Activated naive CD4-positive, alpha-beta T cell treated with anti-CD3 and anti-CD28 coated beads, Interleukin-2, amount 50 U/mL, for 16 hours (primary cell): ENCODE data around the gene C7orf25.
"Not testable (repeated sequence)": the region's sequence is repeated elsewhere in the genome, so short reads cannot be mapped to it uniquely, and the experiment has no call there.

Experiments
- DNase-seq: peaks from one replicate; pipeline ENCODE4 v3.0.0-alpha.2; 2020

Gene C7orf25

GRCh38 chr7:42928754-42929153 is 16.9 kb upstream of the C7orf25 start:
- no peak for DNase-seq

DNA sequence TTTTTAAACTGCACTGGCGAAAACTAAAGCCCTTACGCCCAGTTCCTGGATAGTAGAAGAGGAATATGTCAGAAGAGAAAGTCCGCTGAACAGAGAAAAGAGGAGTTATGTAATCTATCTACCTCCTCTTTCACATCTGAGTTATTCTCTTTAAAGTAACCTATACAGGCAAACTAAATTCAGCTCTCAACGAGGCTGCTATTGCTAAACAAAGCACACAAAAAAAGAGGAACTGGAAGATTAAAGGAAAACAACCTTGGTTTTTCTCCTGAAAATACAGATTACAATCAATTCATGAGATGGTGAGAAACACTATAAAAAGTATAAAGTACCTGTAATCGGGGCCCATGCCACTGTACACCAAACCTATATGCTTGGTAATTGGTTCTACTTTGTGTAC is 14.3 kb upstream of the C7orf25 start:
- DNase-seq, result no peak

DNA sequence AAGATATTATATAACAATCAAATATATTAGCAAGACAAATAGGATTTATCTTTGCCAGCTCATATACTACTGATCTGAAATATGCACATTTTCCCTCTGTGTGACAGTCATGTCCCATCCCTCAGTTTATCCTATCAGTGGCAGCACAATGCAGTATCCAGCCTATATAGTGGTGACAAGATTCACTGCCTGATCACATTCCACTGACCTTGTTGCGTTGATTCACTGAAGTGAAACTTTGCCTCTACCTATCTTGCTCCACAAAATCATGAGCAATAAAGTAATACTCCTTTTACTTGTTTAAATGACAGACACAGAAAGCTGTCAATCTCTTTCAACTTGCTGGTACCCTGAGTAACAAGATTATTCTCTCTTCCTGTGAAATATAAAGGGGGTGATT is 13.8 kb upstream of the C7orf25 start:
- DNase-seq, result no peak

DNA sequence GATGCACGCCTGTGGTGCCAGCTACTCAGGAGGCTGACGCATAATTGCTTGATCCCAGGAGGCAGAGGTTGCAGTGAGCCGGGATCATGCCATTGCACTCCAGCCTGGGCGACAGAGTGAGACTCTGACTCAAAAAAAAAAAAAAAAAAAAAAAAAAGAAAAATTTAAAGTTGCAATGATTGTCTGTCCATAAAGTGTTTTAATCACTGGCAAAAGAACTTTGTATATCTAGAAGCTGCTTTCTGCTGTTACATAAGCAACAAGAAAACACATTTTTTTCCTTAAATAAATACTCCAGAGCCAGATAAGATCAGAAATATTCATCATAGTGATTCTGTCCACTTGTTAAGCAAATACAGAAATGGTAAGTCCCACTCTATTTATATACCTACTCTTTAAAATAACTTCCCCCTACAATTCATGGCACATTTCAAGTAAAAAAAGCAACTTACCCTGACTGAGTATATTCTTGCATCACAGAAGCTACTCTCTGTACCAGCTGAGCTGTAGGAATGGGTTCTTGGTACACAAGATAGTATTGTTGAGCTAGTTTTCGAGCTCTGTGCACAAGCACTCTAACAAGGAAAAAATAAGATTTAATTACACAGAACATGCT is 12.5 kb upstream of the C7orf25 start:
- DNase-seq, result no peak

DNA sequence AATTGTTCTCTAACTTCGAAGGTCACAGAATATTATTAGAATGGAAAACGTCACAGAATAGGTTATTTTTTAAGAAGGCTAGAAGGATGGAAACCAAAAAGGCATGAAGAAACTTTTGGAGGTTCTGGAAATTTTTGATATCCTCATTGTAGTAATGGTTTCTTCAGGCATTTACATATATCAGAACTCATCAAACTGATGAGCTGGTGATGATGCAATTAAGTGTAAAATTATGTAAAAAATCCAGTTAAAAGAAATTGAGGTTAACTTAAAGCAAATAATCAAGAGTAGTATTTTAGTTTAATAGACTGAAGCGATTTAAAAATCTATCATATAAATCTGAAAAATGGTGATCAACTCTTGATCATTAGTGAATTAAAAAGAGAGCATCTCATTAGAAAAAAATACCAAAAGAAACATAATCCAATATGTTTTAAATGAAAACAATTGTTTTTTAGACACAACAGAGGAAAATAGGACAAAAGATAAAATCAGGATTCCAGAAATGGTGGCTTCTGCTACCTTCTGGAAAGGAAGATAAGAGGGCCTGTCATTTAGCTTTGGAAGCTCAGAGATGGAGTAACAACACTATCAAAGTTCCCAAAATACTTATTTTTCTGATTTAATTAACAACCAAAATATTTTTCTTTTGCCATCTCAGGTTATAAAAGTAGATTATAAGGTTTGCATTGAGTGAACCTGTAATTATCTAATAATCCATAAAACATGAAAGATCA is 10.3 kb upstream of the C7orf25 start:
- DNase-seq, result no peak

DNA sequence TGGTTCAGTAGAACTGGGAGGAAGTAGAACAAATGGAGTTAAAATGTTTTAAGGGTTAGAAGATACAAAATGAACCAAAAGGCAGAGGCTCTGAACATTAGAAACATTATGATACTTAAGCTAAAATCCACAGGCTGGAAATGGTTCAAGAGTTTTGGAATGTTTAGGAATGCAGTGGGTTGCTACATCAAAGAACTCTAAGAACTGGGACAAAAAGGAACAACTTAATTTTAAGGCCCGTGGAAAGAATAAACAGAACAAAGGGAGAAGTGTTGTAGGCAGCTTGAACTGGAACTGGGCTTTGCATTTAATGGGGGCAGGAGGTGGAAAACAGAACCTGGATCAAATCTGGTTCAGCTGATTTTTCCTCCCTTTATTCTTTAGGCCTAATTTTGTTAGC is 3.5 kb upstream of the C7orf25 start:
- no peak for DNase-seq

- no peak for DNase-seq
Observed at GRCh38 chr7:42914421-42915045, 2.7 kb upstream of the C7orf25 start.

- DNase-seq, result no peak
Observed at GRCh38 chr7:42914009-42914408, 2.1 kb upstream of the C7orf25 start.

DNA sequence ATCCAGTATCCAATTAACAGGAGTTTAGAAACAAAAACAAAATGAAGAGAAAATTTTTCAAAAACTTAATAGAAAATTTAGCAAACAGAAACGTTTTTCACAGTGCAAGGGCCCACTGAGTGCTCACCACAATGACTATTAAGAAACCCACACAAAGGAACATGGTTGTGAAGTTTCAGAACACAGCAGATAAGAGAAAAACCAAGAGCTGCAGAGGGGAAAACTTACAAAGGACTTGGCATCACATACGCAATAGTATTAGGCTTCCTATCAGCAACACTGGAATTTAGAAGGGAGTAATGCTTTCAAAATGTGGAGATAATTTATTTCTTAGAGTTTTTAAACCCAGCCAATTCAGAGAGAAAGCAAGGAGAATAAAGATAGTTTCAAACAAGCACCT is 1.7 kb upstream of the C7orf25 start:
- DNase-seq, result no peak

DNA sequence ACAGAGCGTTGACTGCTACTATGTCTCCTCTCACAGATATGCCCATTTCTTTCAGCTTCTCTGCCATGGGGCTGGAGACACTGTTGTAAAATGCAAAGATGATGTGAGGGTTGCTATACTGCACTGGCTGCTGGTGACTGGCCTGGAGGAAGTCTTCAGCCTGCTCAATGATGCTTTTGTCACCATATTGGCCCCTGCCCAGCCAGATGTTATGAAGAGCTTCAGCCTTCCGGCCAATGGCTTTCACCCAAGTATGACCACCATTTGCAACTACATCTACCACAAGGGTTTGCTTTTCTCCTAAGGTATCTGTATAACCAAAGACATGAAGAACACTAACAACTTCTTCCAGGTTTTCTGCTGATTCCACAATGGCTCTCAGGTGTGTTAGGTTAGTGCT is 1.6 kb downstream of the C7orf25 start:
- no peak for DNase-seq

DNA sequence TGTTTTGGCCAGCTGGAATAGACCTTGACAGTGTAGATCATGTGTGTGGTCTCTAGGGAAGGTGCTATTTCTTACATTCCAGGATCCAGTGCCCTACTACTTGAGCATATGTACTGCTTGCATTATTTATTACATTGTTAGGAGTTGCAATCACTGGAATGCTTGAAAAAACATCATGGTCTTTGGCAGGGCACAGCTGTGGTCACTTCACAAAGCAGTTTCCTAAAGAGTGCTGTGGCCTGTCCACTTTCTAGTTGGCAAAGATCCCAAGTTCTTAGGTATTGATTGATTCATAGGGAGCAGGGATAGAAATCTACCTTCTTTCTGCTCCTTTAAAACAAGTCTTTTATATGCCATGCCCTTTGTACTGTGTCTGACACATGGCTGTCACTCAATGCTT is 4.6 kb downstream of the C7orf25 start:
- no peak for DNase-seq

DNA sequence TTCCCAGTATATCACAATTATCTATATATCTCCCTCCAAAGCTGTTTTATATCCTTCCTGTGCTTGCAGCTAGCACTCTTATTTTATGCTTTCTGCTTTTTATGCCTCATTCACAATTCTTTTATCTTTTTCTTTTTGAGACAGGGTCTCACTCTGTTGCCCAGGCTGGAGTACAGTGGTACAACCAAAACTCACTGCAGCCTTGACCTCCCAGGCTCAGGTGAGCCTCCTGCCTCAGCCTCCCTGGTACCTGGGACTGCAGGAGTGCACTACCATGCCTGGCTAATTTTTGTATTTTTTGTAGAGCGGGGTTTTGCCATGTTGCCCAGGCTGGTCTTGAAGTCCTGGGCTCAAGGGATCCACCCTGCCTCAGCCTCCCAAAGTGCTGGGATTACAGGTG is 5.7 kb downstream of the C7orf25 start:
- DNase-seq, result no peak

GRCh38 chr7:42902331-42902730 is 9.5 kb downstream of the C7orf25 start:
- no peak for DNase-seq

- no peak for DNase-seq
Observed at GRCh38 chr7:42900842-42901241, 11.0 kb downstream of the C7orf25 start.

GRCh38 chr7:42893346-42894240 is 18.3 kb downstream of the C7orf25 start:
- DNase-seq, result no peak

- no peak for DNase-seq
Observed at GRCh38 chr7:42886893-42887505, 24.9 kb downstream of the C7orf25 start.

DNA sequence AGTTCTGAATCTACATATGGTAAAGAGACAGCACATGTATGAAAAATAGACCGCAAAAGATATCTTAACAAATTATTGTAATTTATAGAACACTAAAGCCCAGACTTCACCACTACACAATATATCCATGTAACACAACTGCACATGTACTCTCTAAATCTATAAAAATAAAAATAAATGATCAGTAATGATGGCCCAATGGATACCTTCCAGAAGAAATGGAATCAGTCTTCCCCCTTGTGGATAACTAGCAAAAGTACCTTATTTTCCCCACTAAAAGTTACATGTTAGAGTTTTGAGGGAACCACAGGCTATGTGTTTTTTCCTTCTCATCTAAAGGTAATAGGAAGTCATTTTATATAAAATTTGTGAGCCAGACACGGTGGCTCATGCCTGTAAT is 25.7 kb downstream of the C7orf25 start:
- DNase-seq, result no peak

DNA sequence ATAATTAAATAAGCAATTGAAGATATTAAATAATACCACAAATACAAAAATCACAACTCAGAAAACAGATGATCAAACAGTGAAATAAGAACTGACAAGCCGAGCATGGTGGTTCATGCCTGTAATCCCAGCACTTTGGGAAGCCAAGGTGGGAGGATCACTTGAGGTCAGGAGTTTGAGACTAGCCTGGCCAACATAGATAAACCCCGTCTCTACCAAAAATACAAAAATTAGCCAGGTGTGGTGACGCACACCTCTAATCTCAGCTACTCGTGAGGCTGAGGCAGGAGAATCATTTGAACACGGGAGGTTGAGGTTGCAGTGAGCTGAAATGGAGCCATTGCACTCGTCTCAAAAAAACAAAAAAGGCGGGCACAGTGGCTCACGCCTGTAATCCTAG is 26.7 kb downstream of the C7orf25 start:
- not testable (repeated sequence) for DNase-seq

DNA sequence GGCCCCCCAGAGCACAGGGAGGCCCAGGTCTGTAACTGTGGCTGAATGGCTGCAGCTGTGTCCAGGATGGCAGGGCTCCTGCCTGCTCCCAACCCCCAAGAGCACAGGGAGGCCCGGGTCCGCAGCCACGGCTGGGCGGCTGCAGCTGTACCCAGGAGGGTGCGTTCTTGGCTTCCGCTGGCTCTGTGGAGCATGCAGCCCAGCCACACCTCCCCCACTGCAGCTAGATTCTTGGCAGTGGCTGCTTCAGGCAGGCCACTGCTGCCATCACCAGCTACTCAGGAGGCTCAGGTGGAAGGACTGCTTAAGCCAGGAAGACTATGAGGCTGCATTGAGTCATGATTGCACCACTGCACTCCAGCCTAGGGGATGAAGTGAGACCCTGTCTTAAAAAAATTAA is 27.9 kb downstream of the C7orf25 start:
- DNase-seq, result no peak

DNA sequence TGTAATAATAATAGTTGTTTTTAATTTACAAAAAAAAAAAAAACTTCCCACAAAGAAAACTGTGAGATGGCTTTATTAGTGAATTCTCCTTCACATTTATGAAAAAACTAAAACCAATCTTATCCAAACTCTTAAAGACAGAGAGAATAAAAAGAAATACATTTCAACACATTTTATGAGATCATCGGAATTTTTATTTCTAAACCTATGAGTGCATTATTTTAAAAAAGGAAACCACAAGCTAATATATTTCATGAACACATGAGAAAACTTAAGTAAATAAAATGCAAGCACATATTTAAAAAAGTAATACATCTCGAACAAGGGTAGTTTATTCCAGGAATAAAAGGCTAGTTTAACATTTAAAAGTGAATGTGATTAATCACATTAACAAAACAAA is 31.5 kb downstream of the C7orf25 start:
- DNase-seq, result no peak

- no peak for DNase-seq
Observed at GRCh38 chr7:42878303-42878702, 33.6 kb downstream of the C7orf25 start.

GRCh38 chr7:42877862-42878261 is 34.0 kb downstream of the C7orf25 start:
- DNase-seq, result no peak
